Measurements from ENCODE around the gene CNEP1R1.
"Not testable (repeated sequence)": the region's sequence is repeated elsewhere in the genome, so short reads cannot be mapped to it uniquely, and the experiment has no call there.

Gene CNEP1R1

DNA sequence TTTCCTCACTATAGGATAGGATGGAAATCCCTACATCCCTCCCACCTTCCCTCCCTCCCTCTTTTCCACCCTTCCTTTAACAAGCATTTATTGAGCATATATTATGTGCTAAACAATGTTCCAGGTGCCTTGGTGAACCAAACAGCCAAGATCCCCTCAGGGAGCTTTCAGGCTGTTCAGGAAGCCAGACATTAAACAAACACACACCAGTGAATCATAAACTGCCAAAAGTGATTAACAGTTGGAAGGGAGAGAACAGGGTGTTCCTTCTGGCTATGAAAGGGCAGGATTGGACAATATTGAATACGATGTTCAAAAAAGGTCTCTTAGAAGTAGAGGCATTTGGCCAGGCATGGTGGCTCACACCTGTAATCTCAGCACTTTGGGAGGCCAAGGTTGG lies 22.8 kb upstream of the CNEP1R1 start:
- no peaks in the 10 kb centered on the region for H3K36me3 Mint-ChIP-seq (ENCODE audit: insufficient read depth)
- H3K4me1 Mint-ChIP-seq (ENCODE audit: low read depth in 2 of 2), result no peaks in the 10 kb centered on the region
- no peaks in the 10 kb centered on the region for H3K9me3 Mint-ChIP-seq
- no peak overlapping the region for H3K4me3 Mint-ChIP-seq
- no peak for DNase-seq
- peaks cover 41 to 55% of the 10 kb centered on the region in 2 donors for H3K27me3 Mint-ChIP-seq
- ATAC-seq (replicated peaks), result no peak
- no peak overlapping the region for H3K27ac Mint-ChIP-seq

DNA sequence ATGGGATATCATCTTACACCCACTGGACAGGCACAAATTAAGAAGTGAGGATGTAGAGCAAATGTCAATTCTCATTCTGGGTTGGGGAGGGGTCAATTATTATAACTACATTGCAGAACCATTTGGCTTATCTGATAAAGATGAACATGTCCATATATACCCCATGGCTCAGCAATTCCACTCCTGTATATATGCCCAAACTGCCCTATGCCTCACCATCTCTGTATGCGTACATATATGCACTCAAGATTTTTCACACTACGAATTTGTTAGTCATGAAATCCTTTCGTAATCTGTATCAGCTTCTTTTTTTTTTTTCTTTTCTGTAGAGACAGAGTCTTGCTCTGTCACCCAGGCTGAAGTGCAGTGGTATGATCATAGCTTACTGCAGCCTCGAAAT lies 20.8 kb upstream of the CNEP1R1 start:
- no peak for ATAC-seq (replicated peaks)
- Mint-ChIP-seq H3K27ac (no peak overlapping the region), H3K9me3 (no peaks in the 10 kb centered on the region), H3K36me3 (ENCODE audit: insufficient read depth) (no peaks in the 10 kb centered on the region), H3K4me3 (no peak overlapping the region), H3K27me3 (peaks cover 40 to 49% of the 10 kb centered on the region in 2 donors), H3K4me1 (ENCODE audit: low read depth in 2 of 2) (no peaks in the 10 kb centered on the region)
- no peak for DNase-seq

DNA sequence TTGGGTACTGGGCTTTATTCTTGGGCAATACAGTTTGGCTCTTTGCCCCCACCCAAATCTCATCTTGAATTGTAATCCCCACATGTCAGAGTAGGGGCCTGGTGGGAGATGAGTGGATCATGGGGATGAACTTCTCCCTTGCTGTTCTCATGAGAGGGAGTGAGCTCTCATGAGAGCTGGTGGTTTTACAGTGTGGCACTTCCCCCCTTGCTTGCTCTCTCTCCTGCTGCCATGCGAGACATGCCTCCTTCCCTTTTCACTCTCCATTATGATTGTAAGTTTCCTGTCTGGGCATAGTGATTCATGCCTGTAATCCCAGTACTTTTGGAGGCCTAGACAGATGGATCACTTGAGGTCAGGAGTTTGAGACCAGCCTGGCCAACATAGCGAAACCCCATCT lies 18.1 kb upstream of the CNEP1R1 start:
- Mint-ChIP-seq H3K9me3 (no peaks in the 10 kb centered on the region), H3K27ac (no peak overlapping the region), H3K4me1 (ENCODE audit: low read depth in 2 of 2) (no peaks in the 10 kb centered on the region), H3K27me3 (peaks cover 37 to 43% of the 10 kb centered on the region in 2 donors), H3K4me3 (no peak overlapping the region), H3K36me3 (ENCODE audit: insufficient read depth) (no peaks in the 10 kb centered on the region)
- DNase-seq (no peak), ATAC-seq (replicated peaks) (no peak)

DNA sequence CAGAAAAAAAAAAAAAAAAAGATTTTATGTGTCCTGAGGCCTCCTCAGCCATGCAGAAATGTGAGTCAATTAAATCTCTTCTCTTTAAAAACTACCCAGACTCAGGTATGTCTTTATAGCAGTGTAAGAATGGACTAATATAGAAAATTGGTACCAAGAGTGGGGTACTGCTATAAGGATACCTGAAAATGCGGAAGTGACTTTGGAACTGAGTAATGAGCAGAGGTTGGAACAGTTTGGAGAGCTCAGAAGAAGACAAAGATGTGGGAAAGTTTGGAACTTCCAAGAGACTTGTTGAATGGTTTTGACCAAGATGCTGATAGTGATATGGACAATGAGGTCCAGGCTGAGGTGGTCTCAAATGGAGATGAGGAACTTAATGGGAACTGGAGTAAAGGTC lies 17.3 kb upstream of the CNEP1R1 start:
- Mint-ChIP-seq H3K27me3 (peaks cover 30 to 37% of the 10 kb centered on the region in 2 donors), H3K4me3 (no peak overlapping the region), H3K4me1 (ENCODE audit: low read depth in 2 of 2) (no peaks in the 10 kb centered on the region), H3K9me3 (no peaks in the 10 kb centered on the region), H3K27ac (no peak overlapping the region), H3K36me3 (ENCODE audit: insufficient read depth) (no peaks in the 10 kb centered on the region)
- no peak for ATAC-seq (replicated peaks)
- DNase-seq, result no peak

DNA sequence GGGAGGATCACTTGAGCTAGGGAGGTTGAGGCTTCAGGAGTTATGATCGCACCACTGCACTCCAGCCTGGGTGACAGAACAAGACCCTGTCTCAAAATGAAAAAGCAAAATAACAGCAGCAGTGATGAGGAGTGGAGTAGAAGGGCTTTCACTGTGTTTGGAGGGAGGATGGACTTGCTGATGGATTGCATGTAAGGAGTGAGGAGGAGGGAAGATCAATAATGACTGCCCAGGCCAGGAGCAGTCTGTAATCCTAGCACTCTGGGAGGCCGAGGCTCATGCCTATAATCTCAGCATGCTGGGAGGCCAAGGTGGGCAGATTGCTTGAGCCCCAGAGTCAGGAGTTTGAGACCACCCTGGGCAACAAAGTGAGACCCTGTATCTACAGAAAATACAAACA lies 14.8 kb upstream of the CNEP1R1 start:
- Mint-ChIP-seq H3K9me3 (no peaks in the 10 kb centered on the region), H3K36me3 (ENCODE audit: insufficient read depth) (no peaks in the 10 kb centered on the region), H3K27me3 (peaks cover 7 to 12% of the 10 kb centered on the region in 2 donors), H3K4me3 (no peak overlapping the region), H3K27ac (no peak overlapping the region), H3K4me1 (ENCODE audit: low read depth in 2 of 2) (no peaks in the 10 kb centered on the region)
- ATAC-seq (replicated peaks) (no peak), DNase-seq (no peak)

DNA sequence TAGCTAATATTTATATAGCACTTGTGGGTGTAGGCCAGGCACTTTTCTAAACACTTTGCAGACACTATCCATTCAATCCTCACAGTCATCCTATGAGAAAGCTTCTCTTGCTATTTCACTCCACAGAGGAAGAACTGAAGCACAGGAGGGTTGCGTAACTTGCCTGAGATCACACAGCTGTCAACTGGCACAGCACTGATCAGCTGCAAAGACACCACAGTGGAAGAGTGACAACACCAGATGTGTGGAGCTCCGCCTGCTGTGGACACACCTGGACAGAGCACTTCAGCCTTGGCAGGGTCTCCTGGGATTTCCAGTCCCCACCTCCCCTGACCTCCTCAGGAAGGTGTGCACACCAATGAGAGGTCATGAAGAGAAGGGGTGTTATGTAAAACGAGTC lies 13.3 kb upstream of the CNEP1R1 start:
- Mint-ChIP-seq H3K27me3 (peaks cover 0 to 5% of the 10 kb centered on the region in 2 donors), H3K36me3 (ENCODE audit: insufficient read depth) (no peaks in the 10 kb centered on the region), H3K9me3 (no peaks in the 10 kb centered on the region), H3K4me3 (no peak overlapping the region), H3K4me1 (ENCODE audit: low read depth in 2 of 2) (no peaks in the 10 kb centered on the region), H3K27ac (no peak overlapping the region)
- DNase-seq (no peak), ATAC-seq (replicated peaks) (no peak)

DNA sequence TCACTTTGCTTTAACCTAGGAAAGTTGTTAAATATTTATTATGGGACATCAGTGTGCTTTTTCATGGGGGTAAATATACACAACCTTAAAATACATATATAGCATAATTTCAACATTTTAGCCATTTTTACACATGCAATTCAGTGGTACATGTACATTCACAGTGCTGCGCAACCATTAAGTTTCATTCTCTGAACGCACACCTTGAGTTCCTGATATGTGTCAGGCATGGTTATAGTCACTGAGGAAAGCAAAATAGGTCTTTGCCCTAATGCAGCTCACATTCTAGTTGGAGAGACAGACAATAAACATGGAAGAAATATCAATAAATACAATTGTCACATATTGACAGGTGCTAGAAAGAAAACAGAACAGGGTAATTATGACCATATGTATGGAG lies 12.8 kb upstream of the CNEP1R1 start:
- no peaks in the 10 kb centered on the region for H3K4me1 Mint-ChIP-seq (ENCODE audit: low read depth in 2 of 2)
- H3K9me3 Mint-ChIP-seq, result no peaks in the 10 kb centered on the region
- H3K27ac Mint-ChIP-seq, result no peak overlapping the region
- DNase-seq (no peak), ATAC-seq (replicated peaks) (no peak)
- no peak overlapping the region for H3K4me3 Mint-ChIP-seq
- no peaks in the 10 kb centered on the region for H3K36me3 Mint-ChIP-seq (ENCODE audit: insufficient read depth)
- peaks cover 0 to 5% of the 10 kb centered on the region in 2 donors for H3K27me3 Mint-ChIP-seq

DNA sequence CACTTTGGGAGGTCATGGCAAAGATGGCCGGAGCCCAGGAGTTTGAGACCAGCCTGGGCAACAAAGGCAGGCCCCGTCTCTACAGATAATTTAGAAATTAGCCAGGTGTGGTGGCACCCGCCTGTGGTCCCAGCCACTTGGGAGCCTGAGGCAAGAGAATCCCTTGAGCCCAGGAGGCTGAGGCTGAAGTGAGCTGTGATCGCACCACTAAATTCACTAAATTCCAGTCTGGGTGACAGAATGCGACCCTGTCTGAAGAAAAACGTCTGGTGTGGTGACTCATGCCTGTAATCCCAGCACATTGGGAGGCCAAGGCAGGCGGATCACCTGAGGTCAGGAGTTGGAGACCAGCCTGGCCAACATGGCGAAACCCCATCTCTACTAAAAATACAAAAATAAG lies 10.8 kb upstream of the CNEP1R1 start:
- ATAC-seq (replicated peaks); H3K4me1 Mint-ChIP-seq (ENCODE audit: low read depth in 2 of 2); H3K4me3 Mint-ChIP-seq; H3K27me3 Mint-ChIP-seq; H3K9me3 Mint-ChIP-seq; H3K36me3 Mint-ChIP-seq (ENCODE audit: insufficient read depth); H3K27ac Mint-ChIP-seq; DNase-seq: not testable (repeated sequence)

DNA sequence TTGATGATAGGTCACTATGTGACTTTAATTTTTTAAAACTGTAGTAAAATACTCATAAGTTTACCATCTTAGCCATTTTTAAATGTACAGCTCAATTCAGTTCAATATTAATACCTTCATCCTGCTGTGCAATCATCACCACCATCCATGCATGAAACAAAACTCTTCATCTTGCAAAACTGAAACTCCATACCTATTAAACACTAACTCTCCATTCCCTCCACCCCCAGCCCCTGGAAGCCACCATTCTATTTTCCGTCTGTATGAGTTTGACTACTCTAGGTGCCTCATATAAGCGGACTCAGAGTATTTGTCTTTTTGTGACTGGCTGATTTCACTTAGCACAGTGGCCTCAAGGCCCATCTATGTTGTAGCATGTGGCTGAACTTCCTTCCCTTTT lies 9.4 kb upstream of the CNEP1R1 start:
- Mint-ChIP-seq H3K9me3 (no peaks in the 10 kb centered on the region), H3K27ac (no peak overlapping the region), H3K4me1 (ENCODE audit: low read depth in 2 of 2) (no peaks in the 10 kb centered on the region), H3K27me3 (peaks cover 0 to 9% of the 10 kb centered on the region in 2 donors), H3K4me3 (no peak overlapping the region), H3K36me3 (ENCODE audit: insufficient read depth) (no peaks in the 10 kb centered on the region)
- ATAC-seq (replicated peaks) (no peak), DNase-seq (no peak)

DNA sequence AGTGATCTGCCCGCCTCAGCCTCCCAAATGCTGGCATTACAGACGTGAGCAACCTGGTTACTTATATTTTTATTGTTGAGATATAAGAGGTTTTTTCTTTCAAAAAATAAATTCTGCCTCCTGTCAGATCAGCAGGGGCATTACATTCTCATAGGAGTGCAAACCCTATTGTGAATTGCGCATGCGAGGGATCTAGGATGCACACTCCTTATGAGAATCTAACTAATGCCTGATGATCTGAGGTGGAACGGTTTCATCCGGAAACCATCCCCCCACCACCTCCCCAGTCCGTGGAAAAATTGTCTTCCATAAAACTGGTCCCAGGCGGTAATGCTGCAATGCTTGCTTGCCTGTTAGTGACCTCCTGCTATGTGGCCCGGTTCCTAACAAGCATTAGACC lies 7.5 kb upstream of the CNEP1R1 start:
- H3K27ac Mint-ChIP-seq, result no peak overlapping the region
- H3K4me3 Mint-ChIP-seq, result no peak overlapping the region
- peaks cover 0 to 9% of the 10 kb centered on the region in 2 donors for H3K27me3 Mint-ChIP-seq
- DNase-seq, result no peak
- H3K9me3 Mint-ChIP-seq, result no peaks in the 10 kb centered on the region
- H3K36me3 Mint-ChIP-seq (ENCODE audit: insufficient read depth), result no peaks in the 10 kb centered on the region
- no peak for ATAC-seq (replicated peaks)
- H3K4me1 Mint-ChIP-seq (ENCODE audit: low read depth in 2 of 2), result no peaks in the 10 kb centered on the region

DNA sequence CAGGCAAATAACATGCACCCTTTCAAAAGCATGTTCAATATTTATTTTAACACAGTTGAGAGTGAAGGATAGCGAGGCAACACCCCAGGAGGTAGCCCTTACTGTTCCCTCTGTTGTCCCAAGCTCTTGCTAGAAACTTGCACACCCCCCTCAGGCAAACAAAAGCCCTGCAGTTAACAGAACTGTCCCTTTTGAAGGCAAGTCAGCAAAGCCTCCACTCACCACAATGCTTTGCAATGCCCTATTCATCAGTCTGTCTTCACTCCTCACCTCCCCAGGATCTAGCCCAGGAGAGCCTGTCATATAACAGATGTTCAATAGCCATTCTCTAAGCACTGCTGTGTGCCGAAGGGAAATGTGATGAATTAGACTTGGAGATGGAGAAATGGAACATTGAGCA lies 3.5 kb upstream of the CNEP1R1 start:
- Mint-ChIP-seq H3K27ac (no peak overlapping the region), H3K4me1 (ENCODE audit: low read depth in 2 of 2) (peaks cover 2 to 11% of the 10 kb centered on the region in 2 donors), H3K27me3 (peaks cover 0 to 9% of the 10 kb centered on the region in 2 donors), H3K4me3 (no peak overlapping the region), H3K9me3 (no peaks in the 10 kb centered on the region), H3K36me3 (ENCODE audit: insufficient read depth) (peaks cover 10% of the 10 kb centered on the region)
- ATAC-seq (replicated peaks), result no peak
- no peak for DNase-seq

DNA sequence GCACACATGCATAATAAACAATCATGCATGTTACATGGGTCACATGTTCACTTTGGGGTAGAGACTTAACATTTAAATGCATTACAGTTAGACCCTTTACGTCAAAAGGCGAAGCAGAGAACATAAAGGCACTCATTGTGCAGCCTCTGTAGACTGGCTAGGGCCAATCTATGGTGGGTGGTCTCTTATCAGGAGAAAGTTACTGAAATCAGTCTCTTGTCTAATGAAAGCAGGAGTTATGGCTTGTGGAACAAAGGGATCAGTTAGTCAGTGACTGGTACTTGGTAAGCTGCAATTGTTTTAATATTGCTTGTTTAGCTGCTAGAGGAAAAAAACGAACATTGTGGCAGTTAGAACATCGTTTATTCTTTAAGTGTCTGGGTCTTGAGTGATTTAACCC lies 1.4 kb upstream of the CNEP1R1 start:
- peaks cover 0 to 7% of the 10 kb centered on the region in 2 donors for H3K27me3 Mint-ChIP-seq
- H3K9me3 Mint-ChIP-seq, result no peaks in the 10 kb centered on the region
- H3K27ac Mint-ChIP-seq, result no peak overlapping the region
- DNase-seq (no peak), ATAC-seq (replicated peaks) (no peak)
- peaks cover 5 to 11% of the 10 kb centered on the region in 2 donors for H3K4me1 Mint-ChIP-seq (ENCODE audit: low read depth in 2 of 2)
- H3K36me3 Mint-ChIP-seq (ENCODE audit: insufficient read depth), result peaks cover 16% of the 10 kb centered on the region
- H3K4me3 Mint-ChIP-seq, result no peak overlapping the region

DNA sequence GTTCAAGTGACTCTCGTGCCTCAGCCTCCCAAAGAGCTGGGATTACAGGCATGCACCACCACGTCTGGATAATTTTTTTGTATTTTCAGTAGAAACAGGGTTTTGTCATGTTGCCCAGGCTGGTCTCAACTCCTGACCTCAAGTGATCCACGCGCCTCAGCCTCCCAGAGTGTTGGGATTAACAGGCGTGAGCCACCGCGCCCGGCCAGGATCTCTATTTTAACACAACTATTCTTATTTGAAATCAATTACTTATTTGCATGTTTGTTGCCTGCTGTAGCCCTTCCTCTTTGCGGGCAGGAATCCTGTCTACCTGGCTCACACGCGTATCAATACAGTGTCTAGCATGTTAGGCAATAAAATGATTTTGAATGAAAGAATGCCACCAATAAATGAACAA lies 818 bp upstream of the CNEP1R1 start:
- Mint-ChIP-seq H3K4me1 (ENCODE audit: low read depth in 2 of 2) (peaks cover 5 to 11% of the 10 kb centered on the region in 2 donors), H3K36me3 (ENCODE audit: insufficient read depth) (peaks cover 16% of the 10 kb centered on the region), H3K9me3 (no peaks in the 10 kb centered on the region), H3K27ac (peak overlapping the region; percentile 93 to 94), H3K27me3 (peaks cover 0 to 1% of the 10 kb centered on the region in 2 donors), H3K4me3 (peak overlapping the region; percentile 90 to 96)
- ATAC-seq (replicated peaks) (no peak), DNase-seq (no peak)

DNA sequence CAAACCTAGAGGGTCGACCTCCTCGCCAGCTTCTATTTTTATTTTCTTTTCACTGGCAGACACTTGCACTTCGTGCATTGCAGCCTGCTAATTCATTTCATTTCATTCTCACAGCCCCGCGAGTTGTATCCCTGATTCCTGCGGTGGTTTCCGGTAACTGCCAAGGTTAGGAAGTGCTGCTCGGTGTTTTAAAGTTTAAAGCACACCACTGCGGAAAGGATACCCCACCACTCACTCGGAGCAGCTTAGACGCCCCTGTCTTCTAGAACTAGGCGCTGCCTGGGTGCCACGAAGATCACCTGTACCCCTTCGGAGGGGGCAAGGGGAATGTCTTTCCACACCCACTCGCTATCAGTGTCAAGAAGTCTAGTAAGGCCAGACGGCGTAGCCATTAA lies 509 bp downstream of the CNEP1R1 start:
- ATAC-seq (replicated peaks) (peak; percentile 17), DNase-seq (peak; percentile 14 to 29 (median 14))
- H3K4me3 Mint-ChIP-seq, result peak overlapping the region; percentile 90 to 96
- peaks cover 25% of the 10 kb centered on the region for H3K36me3 Mint-ChIP-seq (ENCODE audit: insufficient read depth)
- H3K4me1 Mint-ChIP-seq (ENCODE audit: low read depth in 2 of 2), result peaks cover 5 to 18% of the 10 kb centered on the region in 2 donors
- H3K27ac Mint-ChIP-seq, result peak overlapping the region; percentile 93 to 94
- no peaks in the 10 kb centered on the region for H3K27me3 Mint-ChIP-seq
- no peaks in the 10 kb centered on the region for H3K9me3 Mint-ChIP-seq

DNA sequence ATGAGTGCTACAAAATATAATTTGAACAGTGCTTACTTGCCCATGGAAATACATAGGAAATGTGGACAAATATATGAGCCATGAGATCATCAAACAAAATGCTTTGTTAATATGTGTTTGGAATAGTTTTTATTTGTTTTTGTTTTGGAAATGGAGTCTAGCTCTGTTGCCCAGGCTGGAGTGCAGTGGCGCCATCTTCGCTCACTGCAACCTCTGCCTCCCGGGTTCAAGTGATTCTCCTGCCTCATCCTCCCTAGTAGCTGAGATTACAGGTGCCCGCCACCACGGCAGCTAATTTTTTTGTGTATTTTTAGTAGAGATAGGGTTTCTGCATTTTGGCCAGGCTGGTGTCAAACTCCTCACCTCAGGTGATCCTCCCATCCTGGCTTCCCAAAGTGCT lies 2.8 kb downstream of the CNEP1R1 start:
- Mint-ChIP-seq H3K4me1 (ENCODE audit: low read depth in 2 of 2) (peaks cover 5 to 18% of the 10 kb centered on the region in 2 donors), H3K4me3 (no peak overlapping the region), H3K36me3 (ENCODE audit: insufficient read depth) (peaks cover 40% of the 10 kb centered on the region), H3K9me3 (no peaks in the 10 kb centered on the region), H3K27me3 (no peaks in the 10 kb centered on the region), H3K27ac (peak overlapping the region in 1 of 2 donors; percentile 44)
- DNase-seq (no peak), ATAC-seq (replicated peaks) (no peak)
